Measurements from ENCODE around the gene GCNT1.
"Not testable (repeated sequence)": the region's sequence is repeated elsewhere in the genome, so short reads cannot be mapped to it uniquely, and the experiment has no call there.

GCNT1 gene

DNA sequence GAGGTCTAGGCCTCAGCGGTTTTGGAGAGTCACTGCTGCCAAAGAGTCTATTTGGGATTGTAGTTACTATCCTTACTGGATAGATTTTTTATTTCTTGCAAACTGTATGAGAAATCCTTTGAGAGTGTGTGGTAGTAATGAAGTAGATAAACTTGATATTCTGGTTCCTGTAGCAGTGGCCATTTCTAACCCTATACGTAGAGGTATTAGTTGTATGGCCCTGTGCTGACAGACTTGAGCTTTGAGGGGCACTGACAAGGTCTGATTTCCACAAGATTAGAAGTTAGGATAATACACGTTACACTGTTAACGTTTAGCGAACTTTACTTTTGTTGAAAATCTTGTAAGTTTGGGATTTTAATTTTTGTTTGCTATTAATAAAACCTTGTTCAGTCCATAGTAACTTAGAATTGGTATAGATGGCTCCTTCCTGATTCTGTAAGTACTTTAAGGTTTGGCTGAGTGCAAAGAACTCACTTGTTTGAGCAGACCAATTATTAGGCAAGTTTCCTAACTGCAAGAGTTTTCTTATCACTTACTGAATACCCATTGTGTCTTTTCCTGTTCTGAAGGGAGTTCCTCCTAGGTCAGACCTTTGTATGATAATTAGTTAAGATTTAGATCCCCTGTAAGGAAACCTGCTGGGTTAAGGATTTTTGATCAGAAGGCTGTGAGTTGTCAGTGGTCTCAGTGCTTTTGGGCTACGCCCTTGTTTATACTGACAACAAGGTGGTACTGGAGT lies 31.4 kb downstream of the GCNT1 start:
- DNase-seq (ENCODE audit: low read depth in 2 of 2), result no peak

DNA sequence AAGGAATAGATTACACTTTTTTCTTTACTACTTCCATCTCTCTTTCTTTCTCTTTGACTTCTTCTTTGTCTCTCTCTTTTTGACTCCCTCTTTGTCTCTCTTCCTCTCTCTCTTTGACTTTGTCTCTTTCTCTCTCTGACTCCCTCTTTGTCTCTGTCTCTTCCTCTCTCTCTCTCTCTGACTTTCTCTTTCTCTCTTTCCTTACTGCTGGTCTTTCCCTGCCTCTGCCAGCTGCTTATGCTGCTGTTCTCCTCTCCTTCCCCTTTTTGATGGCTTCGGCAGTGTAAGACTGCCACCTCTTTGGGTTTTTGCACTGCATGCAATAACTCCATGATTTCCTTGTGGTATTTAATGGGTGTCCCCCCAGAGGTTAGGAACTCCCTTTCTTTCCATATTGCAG lies 32.1 kb downstream of the GCNT1 start:
- not testable (repeated sequence) for DNase-seq (ENCODE audit: low read depth in 2 of 2)

DNA sequence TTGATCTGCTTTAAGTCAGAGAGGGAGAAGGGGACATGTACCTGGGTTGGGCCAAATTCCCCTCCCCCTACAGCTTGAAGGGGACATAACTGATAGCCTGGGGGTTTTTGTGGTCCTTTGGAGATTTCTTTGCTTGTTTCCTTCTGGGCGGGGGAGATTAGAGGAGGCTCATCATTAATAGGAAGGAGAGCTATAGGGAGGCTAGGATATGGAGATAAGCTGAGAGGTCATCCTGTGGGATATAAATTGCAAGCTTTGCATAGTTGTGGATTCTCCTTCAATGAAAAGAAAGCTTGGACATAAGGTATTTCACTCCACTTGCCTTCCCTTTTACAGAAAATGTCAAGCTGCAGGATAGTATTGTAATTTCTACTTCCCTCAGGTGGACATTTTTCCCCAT lies 34.5 kb downstream of the GCNT1 start:
- DNase-seq (ENCODE audit: low read depth in 2 of 2), result not testable (repeated sequence)

DNA sequence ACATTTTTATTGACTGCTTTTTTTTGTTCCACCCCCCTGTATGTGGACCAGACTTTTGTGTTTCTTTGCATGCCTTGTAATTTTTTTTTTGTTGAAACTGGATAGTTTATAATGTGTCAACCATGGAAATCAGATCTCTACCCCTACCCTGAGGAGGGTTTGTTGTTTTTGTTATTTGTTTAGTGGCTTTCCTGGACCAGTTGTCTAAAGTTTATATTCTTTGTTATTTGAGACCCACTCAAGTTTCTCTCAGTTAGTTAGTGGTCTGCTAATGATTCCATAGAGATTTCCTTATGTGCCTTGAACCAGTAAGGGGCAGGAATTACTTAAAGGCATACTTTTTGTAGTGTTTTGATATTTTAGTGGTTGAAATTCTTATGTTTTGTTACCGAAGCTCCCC lies 41.1 kb downstream of the GCNT1 start:
- no peak for DNase-seq (ENCODE audit: low read depth in 2 of 2)

DNA sequence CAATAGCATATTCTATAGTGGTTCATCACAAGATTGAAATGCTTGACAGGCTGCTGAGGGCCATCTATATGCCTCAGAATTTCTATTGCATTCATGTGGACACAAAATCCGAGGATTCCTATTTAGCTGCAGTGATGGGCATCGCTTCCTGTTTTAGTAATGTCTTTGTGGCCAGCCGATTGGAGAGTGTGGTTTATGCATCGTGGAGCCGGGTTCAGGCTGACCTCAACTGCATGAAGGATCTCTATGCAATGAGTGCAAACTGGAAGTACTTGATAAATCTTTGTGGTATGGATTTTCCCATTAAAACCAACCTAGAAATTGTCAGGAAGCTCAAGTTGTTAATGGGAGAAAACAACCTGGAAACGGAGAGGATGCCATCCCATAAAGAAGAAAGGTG lies 43.8 kb downstream of the GCNT1 start:
- no peak for DNase-seq (ENCODE audit: low read depth in 2 of 2)

DNA sequence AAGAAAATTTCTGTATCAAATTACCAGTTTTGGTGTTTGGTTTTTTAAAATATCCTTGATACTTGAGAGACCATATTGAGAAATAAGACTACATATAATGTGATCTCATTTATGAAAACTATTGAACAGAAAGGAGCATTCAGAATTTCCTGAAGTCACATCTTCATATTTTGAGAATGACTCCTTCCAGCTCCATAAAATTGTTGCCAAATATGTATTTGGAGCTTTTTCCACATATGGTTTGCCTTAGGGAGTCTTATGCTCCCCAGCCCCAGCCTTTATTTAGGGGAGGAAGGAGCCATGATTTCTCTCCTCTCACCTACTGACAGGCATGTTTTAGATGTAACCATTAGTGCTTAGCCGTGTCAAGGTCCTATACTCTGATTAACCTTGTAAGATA lies 51.1 kb downstream of the GCNT1 start:
- no peak for DNase-seq (ENCODE audit: low read depth in 2 of 2)

DNA sequence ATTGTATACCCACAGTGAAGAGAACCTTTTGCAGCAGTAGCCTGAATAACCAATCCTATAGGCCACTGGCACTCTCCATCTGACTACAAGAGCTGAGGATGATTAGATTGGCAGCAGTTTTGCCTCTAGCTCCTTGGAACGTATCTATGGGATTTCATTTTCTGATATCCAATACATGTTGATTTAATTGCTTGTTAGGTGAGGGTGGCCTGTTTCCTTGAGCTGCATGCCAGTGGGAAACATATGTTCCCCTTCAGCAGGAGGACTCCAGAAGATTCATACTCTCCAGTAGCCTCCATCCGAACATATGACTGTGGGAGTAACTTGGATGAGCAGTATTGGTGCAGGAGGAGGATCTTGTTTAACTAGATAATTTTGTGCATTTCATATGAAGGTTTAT lies 51.5 kb downstream of the GCNT1 start:
- DNase-seq (ENCODE audit: low read depth in 2 of 2), result no peak

DNA sequence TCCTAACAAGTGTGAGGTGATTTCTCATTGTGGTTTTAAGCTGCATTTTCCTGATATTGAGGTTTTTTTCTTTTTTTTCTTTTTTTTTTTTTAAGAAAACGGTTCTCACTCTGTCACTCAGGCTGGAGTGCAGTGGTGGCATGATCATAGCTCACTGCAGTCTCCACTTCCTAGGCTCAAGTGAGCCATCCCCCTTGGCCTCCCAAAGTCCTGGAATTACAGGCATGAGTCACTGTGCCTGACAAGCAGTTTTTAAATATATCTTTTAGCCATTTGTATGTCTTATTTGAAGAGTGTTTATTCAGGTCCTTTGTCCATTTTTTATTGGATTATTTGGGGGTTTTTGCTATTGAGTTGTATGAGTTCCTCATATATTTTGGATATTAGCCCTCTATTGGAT lies 53.8 kb downstream of the GCNT1 start:
- no peak for DNase-seq (ENCODE audit: low read depth in 2 of 2)

DNA sequence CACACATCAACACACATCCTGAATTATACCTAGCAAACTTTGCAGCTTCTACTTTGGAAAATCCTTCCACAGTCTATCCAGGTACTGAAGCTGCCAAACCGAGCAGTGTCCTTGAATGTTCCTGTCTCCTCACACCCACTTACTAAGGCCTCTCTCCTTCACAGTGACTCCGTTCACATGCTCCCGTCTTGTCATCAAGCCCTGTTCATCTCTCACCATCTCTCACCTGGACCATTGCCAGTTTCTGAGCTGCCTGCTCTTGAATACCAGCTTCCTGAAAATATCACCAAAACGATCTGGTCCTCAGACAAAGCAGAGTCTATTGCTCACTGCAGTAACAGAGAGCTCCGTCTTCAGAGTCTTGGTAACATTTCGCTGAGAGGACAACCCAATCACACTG lies 57.4 kb downstream of the GCNT1 start:
- no peak for DNase-seq (ENCODE audit: low read depth in 2 of 2)

DNA sequence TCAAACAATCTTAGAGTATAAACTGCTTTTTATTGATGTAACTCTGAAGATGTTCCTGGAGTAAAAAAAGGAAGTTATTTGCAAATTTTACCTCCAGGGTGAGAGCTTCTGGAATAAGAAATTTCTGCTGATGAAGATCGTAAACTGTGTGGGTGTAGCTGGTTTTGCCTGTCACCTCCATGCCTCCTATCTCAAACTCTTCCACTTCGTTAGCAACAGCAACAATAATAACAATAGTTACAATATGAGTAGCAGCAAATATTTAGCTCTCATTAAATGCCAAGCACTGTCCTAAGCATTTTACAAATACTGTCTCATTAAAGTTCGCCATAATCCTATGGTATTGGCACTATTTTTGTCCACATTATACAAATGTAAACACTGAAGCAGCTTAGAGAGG lies 57.9 kb downstream of the GCNT1 start:
- no peak for DNase-seq (ENCODE audit: low read depth in 2 of 2)

DNA sequence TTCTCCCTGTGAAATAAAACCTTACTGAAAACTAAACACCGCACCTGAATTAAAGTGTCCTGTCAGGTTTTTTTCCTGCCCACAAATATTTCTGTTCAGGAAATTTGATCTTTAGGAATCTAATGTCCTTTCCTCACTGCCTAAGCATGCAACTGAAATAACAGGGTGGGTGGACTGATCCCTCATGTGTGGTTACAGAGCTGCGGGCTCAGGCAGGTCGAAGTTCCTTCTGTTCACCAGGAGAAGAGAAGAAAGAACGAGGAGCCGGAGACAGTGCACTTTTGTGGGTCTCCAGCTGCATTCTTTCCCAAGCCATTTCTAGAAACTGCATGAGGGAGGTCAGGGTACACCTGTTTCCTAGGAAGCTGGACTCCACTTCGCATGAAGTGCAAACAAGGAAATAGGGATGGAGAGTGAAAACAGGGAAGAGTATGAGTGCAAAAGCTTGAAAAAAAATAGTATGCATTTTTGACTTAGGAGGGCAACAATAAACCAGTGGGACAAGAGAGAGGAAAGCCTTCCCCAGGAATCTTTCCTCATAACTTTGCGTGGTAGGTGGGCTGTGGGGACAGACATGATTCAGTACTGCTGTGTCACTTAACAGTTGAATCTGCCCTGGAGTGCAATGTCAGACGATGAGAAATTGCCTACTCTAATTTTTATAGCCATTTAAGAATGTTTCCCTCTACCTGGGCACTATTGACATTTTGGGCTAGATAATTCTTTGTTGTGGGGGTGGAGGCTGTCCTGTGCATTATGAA lies 60.3 kb downstream of the GCNT1 start:
- no peak for DNase-seq (ENCODE audit: low read depth in 2 of 2)

DNA sequence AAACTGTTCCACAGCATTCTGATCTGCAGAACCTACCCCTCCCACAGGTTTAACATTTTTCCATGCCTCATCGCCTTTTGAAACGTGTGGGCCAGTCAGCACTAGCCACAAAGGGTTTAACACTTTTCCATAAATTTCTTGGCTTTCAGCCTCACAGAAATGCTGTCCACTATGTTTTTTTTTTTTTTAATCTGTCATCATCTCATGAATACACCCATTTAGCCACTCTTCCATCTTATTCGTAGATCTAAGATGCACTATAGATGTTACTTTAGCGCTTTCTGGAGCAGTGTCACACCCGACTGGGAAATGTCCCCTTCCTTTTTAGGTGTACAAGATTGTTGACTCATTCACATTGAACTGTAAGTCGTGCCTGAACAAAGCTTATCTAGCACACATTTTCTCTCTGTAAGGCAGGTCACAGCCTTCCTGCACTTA lies 62.3 kb downstream of the GCNT1 start:
- no peak for DNase-seq (ENCODE audit: low read depth in 2 of 2)

DNA sequence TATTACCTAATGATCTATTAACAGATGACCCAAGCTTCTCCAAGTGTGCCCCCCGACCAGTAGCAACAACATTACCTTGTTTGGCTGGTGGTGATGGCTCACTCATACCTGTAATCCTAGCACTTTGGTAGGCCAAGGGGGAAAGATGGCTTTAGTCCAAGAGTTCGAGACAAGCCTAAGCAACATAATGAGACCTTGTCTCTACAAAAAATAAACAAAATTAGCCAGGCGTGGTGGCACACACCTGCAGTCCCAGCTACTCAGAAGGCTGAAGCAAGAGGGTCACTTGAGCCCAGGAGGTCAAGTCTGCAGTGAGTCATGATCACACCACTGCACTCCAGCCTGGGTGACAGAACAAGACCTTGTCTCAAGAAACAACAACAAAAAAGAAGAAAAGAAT lies 62.9 kb downstream of the GCNT1 start:
- no peak for DNase-seq (ENCODE audit: low read depth in 2 of 2)

DNA sequence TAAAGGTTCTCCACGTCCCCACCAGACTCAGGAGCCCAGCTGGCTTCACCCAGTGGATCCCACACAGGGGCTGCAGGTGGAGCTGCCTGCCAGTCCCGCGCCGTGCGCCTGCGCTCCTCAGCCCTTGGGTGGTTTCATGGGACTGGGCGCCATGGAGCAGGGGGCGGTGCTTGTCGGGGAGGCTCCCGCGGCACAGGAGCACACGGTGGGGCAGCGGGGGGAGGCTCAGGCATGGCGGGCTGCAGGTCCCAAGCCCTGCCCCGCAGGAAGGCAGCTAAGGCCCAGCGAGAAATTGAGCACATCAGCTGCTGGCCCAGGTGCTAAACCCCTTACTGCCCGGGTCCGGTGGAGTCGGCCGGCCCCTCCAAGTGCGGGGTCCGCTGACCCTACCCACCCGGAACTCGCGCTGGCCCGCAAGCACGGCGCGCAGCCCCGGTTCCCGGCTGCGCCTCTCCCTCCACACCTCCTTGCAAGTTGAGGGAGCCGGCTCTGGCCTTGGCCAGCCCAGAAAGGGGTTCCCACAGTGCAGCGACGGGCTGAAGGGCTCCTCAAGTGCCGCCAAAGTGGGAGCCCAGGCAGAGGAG lies 64.7 kb downstream of the GCNT1 start:
- DNase-seq (ENCODE audit: low read depth in 2 of 2), result not testable (repeated sequence)

DNA sequence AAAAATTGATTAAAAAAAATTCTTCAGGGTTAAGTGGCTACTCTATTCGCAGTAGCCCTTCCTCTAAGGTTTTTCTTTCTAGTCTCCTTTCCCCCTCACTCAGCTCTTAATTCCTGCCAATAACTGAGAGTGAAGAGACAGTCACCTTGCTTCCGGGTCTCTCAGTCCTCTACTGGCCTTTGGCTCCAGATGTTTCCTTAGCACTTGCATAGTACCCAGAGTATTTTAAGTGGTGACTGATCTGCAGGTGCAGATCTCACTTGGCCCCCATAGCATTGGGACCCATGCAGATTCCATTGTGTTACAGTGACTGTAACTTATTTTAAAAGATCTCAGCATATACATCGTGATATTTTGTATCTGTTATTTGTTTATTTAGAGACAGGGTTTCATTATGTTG lies 66.2 kb downstream of the GCNT1 start:
- DNase-seq (ENCODE audit: low read depth in 2 of 2), result no peak

DNA sequence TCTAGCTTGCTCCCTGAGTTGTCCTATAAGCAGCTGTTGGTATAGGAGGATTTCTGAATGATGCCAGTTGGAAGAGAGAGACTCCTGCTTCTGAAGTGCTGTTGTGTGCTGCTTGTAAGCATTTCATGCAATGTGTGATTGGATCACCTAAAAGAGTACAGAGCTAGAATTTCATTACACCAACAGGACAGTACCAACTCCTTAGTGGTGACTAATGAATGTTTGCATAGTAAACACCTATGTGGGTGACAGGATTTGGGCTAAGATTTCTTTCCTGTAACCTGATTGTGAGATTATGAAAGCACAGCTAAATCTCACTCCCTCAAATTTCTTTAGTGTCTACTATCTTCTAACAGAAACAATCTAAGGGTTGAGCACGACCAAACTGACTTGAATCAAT lies 67.0 kb downstream of the GCNT1 start:
- no peak for DNase-seq (ENCODE audit: low read depth in 2 of 2)

DNA sequence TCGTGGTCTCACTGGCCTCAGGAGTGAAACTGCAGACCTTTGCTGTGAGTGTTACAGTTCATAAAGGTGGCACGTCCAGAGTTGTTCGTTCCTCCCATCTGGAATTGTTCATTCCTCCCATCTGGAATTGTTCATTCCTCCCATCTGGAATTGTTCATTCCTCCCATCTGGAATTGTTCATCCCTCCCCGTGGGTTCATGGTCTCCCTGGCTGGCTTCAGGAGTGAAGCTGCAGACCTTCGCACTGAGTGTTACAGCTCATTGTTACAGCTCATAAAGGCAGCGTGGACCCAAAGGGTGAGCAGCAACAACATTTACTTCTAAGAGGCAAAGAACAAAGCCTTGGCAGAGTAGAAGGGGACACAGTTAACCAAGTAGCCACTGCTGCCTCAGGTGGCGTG lies 69.1 kb downstream of the GCNT1 start:
- no peak for DNase-seq (ENCODE audit: low read depth in 2 of 2)

DNA sequence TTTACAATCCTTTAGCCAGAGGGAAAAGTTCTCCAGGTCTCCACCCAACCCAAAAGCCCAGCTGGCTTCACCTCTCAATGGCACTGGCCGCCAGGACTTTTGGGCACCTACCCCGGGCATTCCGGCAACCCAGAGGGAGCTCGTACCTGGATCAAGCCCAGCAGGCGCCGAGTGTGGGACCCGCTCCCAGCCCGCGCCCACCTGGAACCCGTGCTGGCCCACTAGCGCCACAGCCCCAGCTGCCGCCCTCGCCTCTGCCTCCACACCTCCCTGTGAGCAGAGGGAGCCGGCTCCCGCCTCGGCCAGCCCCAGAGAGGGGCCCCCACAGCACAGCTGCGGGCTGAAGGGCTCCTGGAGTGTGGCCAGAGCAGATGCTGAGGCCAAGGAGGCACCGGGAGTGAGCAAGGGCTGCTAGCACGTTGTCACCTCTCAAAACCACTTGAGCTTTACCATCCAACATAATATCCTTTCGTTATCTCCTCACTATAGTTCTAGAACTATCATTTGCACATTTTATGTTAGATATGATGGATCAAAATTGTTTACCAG lies 69.7 kb downstream of the GCNT1 start:
- no peak for DNase-seq (ENCODE audit: low read depth in 2 of 2)

DNA sequence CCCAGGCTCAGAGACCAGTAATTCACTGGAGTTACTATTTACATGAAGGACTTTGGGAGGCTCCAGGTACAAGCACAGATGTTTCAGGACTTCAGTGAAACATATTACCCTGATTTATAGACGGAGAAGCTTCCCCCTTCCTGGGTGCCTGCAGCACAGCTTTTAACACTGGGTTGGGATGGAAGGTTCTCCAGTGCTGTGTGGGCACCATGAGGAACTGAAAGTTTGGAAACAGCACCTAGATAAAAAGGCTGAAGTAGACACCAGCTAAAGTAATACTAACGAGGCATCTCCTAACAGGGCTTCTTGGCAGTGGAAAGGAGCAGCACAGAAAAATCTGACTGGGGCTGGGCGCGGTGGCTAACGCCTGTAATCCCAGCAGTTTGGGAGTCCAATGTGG lies 70.7 kb downstream of the GCNT1 start:
- DNase-seq (ENCODE audit: low read depth in 2 of 2), result no peak

DNA sequence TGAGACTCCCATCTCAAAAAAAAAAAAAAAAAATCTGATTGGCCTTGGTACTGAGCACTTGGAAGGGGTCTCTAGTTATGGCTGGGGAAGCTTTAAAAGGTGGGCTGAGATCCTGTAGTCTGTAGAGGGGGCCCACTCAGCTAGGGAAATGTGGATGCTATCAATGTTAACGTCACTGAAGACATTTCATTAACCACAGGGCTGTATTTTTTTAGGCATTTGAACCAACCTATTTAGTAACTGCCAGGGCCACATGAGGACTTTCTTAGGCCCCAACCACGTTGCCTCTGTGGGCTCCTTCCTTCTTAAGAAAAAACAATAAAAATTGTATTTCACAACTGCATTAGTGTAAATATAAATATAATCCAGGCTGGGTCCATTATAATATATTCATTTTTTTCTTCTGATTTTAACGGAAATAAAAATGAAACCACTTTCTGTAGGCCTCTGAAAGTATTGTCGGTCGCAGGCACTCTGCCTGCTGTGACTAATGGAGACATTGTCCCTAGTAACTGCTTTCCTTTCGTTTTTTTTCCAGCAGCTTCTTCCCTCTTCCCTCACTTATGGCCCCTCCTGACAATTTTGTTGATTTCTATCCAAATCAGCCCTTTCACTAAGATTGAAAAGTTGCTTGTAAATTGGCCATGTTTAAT lies 71.6 kb downstream of the GCNT1 start:
- DNase-seq (ENCODE audit: low read depth in 2 of 2), result no peak

DNA sequence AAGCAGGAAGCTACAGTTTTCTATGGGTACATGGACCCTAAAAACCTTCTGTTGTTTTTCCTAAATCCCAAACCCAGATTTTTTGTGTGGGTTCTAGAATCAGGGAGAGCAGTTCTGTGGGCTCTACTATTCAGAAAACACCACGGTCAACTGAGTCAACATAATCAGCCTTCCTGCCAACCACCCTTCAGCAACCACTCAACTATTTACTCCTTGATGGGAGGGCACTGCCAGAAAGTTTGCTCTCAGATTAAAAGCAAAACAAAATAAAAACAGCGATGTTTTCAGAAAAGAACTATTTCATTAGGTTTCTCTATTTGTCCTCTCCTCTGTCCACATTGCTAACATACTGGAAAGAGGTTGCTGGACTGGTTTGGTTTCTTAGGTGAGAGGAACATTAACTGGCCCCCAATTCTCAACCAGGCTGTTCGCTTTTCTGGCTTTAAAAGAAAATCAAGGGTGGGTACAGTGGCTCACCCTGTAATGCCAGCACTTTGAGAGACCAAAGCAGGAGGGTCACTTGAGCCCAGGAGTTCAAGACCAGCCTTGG lies 72.3 kb downstream of the GCNT1 start:
- DNase-seq (ENCODE audit: low read depth in 2 of 2), result no peak

DNA sequence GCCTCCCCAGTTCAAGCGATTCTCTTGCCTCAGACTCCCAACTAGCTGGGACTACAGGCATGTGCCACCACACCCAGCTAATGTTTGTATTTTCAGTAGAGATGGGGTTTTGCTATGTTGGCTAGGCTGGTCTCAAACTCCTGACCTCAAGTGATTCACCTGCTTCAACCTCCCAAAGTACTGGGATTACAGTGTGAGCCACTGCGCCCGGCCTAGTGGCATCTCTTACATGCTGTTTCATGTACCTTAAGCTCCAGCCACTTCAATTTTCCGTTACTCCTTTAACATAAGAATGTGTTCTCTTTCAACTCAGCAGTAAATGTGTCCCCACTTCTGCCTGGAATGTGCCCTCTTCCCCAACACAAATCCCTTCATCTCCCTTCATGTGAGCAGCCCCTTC lies 73.9 kb downstream of the GCNT1 start:
- DNase-seq (ENCODE audit: low read depth in 2 of 2), result not testable (repeated sequence)

All from stimulated activated CD4-positive, alpha-beta T cell treated with anti-CD3 and anti-CD28 coated beads, Interleukin-15, amount 100 ng/mL, for 48 hours (primary cell).